ENCODE results near the gene WNT7A.

WNT7A gene

GRCh38 chr3:13767896-13768295 is 112.0 kb downstream of the WNT7A start:
- DNase-seq (ENCODE audit: insufficient read length, low spot score) = no peak
- TF ChIP-seq POLR2AphosphoS5 (IDR thresholded peaks at IDR 0.05; ENCODE audit: low read depth, low read length) (no peak), POU2F2 (IDR thresholded peaks at IDR 0.05; ENCODE audit: low read depth, low read length) (no peak), SPI1 (IDR thresholded peaks at IDR 0.05; ENCODE audit: low read depth, low read length) (no peak), PAX5 (IDR thresholded peaks at IDR 0.05; ENCODE audit: insufficient read depth, low read length, severe bottlenecking) (no peak), TAF1 (IDR thresholded peaks at IDR 0.05; ENCODE audit: low read depth, low read length) (no peak), POLR2A (IDR thresholded peaks at IDR 0.05; ENCODE audit: low read depth, low read length) (no peak)
- no peak for FAIRE-seq

DNA sequence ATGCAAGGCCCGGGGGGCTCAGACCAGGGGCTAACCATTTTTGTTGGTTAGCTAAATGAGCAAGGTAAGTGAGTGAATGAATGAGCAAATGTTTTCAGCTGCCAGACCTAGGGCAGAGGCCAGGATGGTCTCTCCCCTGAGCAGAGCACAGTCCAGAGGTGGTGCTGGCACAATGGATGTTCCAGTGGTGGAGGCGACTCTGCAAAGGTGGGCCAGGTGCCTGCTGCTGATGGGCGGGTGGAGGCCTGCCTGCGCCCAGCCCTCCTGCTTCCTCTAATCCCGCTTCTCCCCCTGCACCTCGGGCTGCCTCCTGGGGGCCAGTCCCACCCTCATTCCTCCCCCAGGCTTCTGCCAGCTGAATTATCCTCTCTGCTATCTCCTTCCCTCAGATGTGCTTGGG is 112.8 kb downstream of the WNT7A start:
- DNase-seq (ENCODE audit: insufficient read length, low spot score) (no peak), FAIRE-seq (no peak)
- TF ChIP-seq SPI1 (IDR thresholded peaks at IDR 0.05; ENCODE audit: low read depth, low read length) = no peak
- no peak for TF ChIP-seq POU2F2 (IDR thresholded peaks at IDR 0.05; ENCODE audit: low read depth, low read length)
- no peak for TF ChIP-seq POLR2A (IDR thresholded peaks at IDR 0.05; ENCODE audit: low read depth, low read length)
